Endothelial cell of umbilical vein (primary cell): Measurements from ENCODE around the gene TRDN. TPM values are rescaled to one million over a fixed set of nuclear protein-coding genes. Genes with fewer than 3 reads are reported as not detected.

Experiments
- BruUV-seq: library from RNA; stranded (reverse); fragments of 400-500 nt; replicated peaks from 2 replicates; lab custom pipeline; 2021; lab: Mats Ljungman, UMichigan
- CTCF ChIA-PET: fragments of 300-600, 350-600 bp; sonication (Branson Sonifier 250); formaldehyde crosslinking; loops from one replicate; lab custom pipeline; 2021; ENCODE audit warnings: antibody characterized with exemption, inconsistent platforms; lab: Charles Lee
- POLR2A ChIA-PET: fragments of 300-600, 350-600 bp; sonication (Branson Sonifier 250); formaldehyde crosslinking; loops from one replicate; lab custom pipeline; 2021; ENCODE audit warnings: antibody characterized with exemption, inconsistent platforms; lab: Charles Lee
- DNase-seq: peaks from one replicate; pipeline ENCODE4 v3.0.0-alpha.2; 2011; ENCODE audit warnings: low read depth, low spot score
- FAIRE-seq: peaks from 2 replicates; lab custom pipeline; 2011; peaks lifted over from hg19 to GRCh38; lab: Jason Lieb, UNC
- H2AFZ ChIP-seq: 2 replicates; pipeline ENCODE4 v1.6.0; 2012; ENCODE audit warnings: low read depth, low read length, control low read depth, inconsistent platforms
- H3K27ac ChIP-seq: 2 replicates; pipeline ENCODE4 v1.5.1; 2011; ENCODE audit warnings: low read depth, mild to moderate bottlenecking, control low read depth, low read length, moderate library complexity; ENCODE audit not compliant: insufficient read depth
- H3K27me3 ChIP-seq, 2 experiments: 2 replicates each; pipeline versions ENCODE4 v1.6.0 to v1.6.1; 2011; ENCODE audit warnings: low read length in 2 of 2, mixed read lengths in 1 of 2; ENCODE audit not compliant: control insufficient read depth in 2 of 2, insufficient read depth in 2 of 2
- H3K36me3 ChIP-seq, 2 experiments: 2 replicates in 1 of 2; 3 replicates in 1 of 2; pipeline ENCODE4 v1.5.1; 2011; ENCODE audit warnings: low read length in 2 of 2, mild to moderate bottlenecking in 1 of 2, moderate library complexity in 1 of 2; ENCODE audit not compliant: control insufficient read depth in 2 of 2, insufficient read depth in 2 of 2; ENCODE audit errors: extremely low read depth in 1 of 2
- H3K4me1 ChIP-seq: 3 replicates; pipeline ENCODE4 v1.5.1; 2011; ENCODE audit warnings: mild to moderate bottlenecking, low read length; ENCODE audit not compliant: control insufficient read depth, insufficient read depth; ENCODE audit errors: extremely low read depth
- H3K4me2 ChIP-seq: 2 replicates; pipeline ENCODE4 v1.6.1; 2011; ENCODE audit warnings: low read length, control low read depth, mixed read lengths; ENCODE audit not compliant: insufficient read depth
- H3K4me3 ChIP-seq, 3 experiments: fragments of 200-600 bp in 1 of 3; sonication (generic), shearing (Covaris generic) in 1 of 3; replicated peaks in 1 of 3; 2 replicates each; pipeline ENCODE4 v1.5.1; 2011 to 2016; ENCODE audit warnings: control low read depth in 3 of 3, low read length in 3 of 3, mild to moderate bottlenecking in 2 of 3, inconsistent platforms in 1 of 3, low read depth in 1 of 3, moderate library complexity in 1 of 3; ENCODE audit not compliant: insufficient read depth in 1 of 3
- H3K79me2 ChIP-seq: 2 replicates; pipeline ENCODE4 v1.6.0; 2012; ENCODE audit warnings: low read length, inconsistent platforms; ENCODE audit not compliant: control insufficient read depth, insufficient read depth
- H3K9ac ChIP-seq: replicated peaks from 2 replicates; pipeline ENCODE3; 2011; ENCODE audit warnings: low read length, control low read depth; ENCODE audit not compliant: insufficient read depth; ENCODE audit errors: extremely low read depth
- H3K9me1 ChIP-seq: replicated peaks from 3 replicates; pipeline ENCODE4 v1.6.0; 2011; ENCODE audit warnings: mild to moderate bottlenecking, low read length; ENCODE audit not compliant: control insufficient read depth, insufficient read depth; ENCODE audit errors: extremely low read depth
- H3K9me3 ChIP-seq: replicated peaks from 2 replicates; pipeline ENCODE4 v1.5.1; 2012; ENCODE audit warnings: low read length, inconsistent platforms; ENCODE audit not compliant: control insufficient read depth, insufficient read depth
- H4K20me1 ChIP-seq: replicated peaks from 2 replicates; pipeline ENCODE3; 2011; ENCODE audit warnings: mild to moderate bottlenecking, low read length; ENCODE audit not compliant: control insufficient read depth, insufficient read depth; ENCODE audit errors: extremely low read depth
- EZH2 ChIP-seq: IDR thresholded peaks from 2 replicates; pipeline ENCODE4 v1.6.1; 2012; ENCODE audit warnings: borderline replicate concordance, low read depth, mild to moderate bottlenecking, moderate library complexity, low read length, inconsistent platforms; ENCODE audit not compliant: severe bottlenecking
- FOS ChIP-seq: IDR thresholded peaks from 2 replicates; pipeline ENCODE4 v1.6.1; 2011; ENCODE audit warnings: mild to moderate bottlenecking, low read length, moderate library complexity, borderline replicate concordance; ENCODE audit not compliant: insufficient read depth
- GATA2 ChIP-seq: IDR thresholded peaks from 2 replicates; pipeline ENCODE4 v1.7.0; 2011; ENCODE audit warnings: low read depth, mild to moderate bottlenecking, moderate library complexity, mixed read lengths, low read length; ENCODE audit not compliant: insufficient read length, insufficient read depth
- JUN ChIP-seq: IDR thresholded peaks from 2 replicates; pipeline ENCODE4 v1.6.1; 2011; ENCODE audit warnings: borderline replicate concordance, low read depth; ENCODE audit not compliant: insufficient read length, insufficient read depth
- MYC ChIP-seq: IDR thresholded peaks from one replicate; pipeline ENCODE4 v1.6.1; 2011; ENCODE audit warnings: mild to moderate bottlenecking, low read depth, low read length
- POLR2A ChIP-seq: IDR thresholded peaks from 2 replicates; pipeline ENCODE4 v1.6.1; 2012; ENCODE audit warnings: low read depth, mild to moderate bottlenecking, control low read depth, low read length
- POLR2AphosphoS5 ChIP-seq: IDR thresholded peaks from 2 replicates; pipeline ENCODE4 v1.6.1; 2012; ENCODE audit warnings: low read depth, mild to moderate bottlenecking, control low read depth, low read length, moderate library complexity; ENCODE audit not compliant: insufficient read depth
- dilution Hi-C: fragments of 300-500 bp; cut with MboI; formaldehyde crosslinking; loops from one replicate; pipeline ENCODE4 v1.15.0; 2019; ENCODE audit warnings: low sequenced_read_pairs; ENCODE audit not compliant: extremely low pct_ligation_motif_present
- intact Hi-C: fragments of 100-400 bp; cut with micrococcal nuclease; formaldehyde crosslinking; loops from one replicate; pipeline ENCODE4 v1.10.0; 2022
- polyA plus RNA-seq, 4 experiments: library from polyadenylated mRNA; depleted of rRNA in 3 of 4; stranded (reverse) in 3 of 4; unstranded in 1 of 4; fragments of >200 nt; gene quantifications; 2 replicates each; pipeline versions ENCODE4 v1.2.1 to v1.2.3, GENCODE V29; 2011 to 2012; ENCODE audit warnings: missing spikeins in 1 of 4
- total RNA-seq: library from RNA; stranded (reverse); gene quantifications from 2 replicates; pipeline ENCODE4 v1.2.3, GENCODE V29; 2021
- TF ChIP-seq, protein P1 (sequence below), 2 donors: IDR thresholded peaks; 1 replicate in 1 of 2; 2 replicates in 1 of 2; pipeline ENCODE4 v1.5.1; 2011; ENCODE audit warnings: low read length in 2 of 2, mild to moderate bottlenecking in 2 of 2, moderate library complexity in 2 of 2, control low read depth in 1 of 2, inconsistent platforms in 1 of 2, low read depth in 1 of 2; ENCODE audit not compliant: insufficient read depth in 1 of 2; ENCODE audit errors: extremely low read depth in 1 of 2
- TF ChIP-seq, protein P2 (sequence below): IDR thresholded peaks from 2 replicates; pipeline ENCODE4 v1.6.1; 2011; ENCODE audit not compliant: insufficient read depth, insufficient read length

TRDN gene
- total and polyA plus RNA-seq, 2 donors (not counting 3 experiments of a cell fraction or from before 2014, with no cell fraction given): not detected

DNA sequence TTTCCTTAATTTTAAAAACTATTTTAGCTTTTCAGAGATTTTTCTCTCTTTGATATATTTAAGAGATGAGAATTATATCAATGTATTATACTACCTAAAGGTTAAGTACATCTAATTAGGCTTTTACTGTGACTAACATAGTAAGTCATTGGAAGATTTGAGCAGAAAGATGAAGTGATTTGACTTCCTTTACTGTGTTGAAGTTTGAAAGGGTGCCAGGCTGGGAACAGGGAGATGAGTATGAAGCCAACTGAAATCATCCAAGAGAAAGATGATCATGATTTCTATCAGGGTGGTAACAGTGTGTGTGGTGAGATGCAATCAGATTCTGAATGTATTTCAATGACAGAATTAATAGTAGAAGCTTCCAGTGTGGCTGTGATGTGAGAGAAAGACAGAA is 87.3 kb downstream of the TRDN start:
- no peak overlapping the region for H3K9ac ChIP-seq
- FAIRE-seq: no peak

More for the DNA sequence above, 87.3 kb downstream of the TRDN start:
- intact Hi-C loops (no loop called here), dilution Hi-C loops (no loop called here)
- Histone ChIP-seq H3K27me3 (peaks cover 9 to 38% of the 10 kb centered on the region in 2 experiments), H3K4me2 (no peak overlapping the region), H3K79me2 (no peaks in the 10 kb centered on the region), H3K9me1 (no peaks in the 10 kb centered on the region), H3K9me3 (no peaks in the 10 kb centered on the region), H2AFZ (no peak overlapping the region), H3K36me3 (no peaks in the 10 kb centered on the region), H3K4me3 (no peak overlapping the region), H3K4me1 (peaks cover 36% of the 10 kb centered on the region), H3K27ac (no peak overlapping the region), H4K20me1 (no peaks in the 10 kb centered on the region)
- POLR2A ChIA-PET: no interaction called here
- no TSS peak for BruUV-seq
- no peak for DNase-seq
- TF ChIP-seq, protein P1, sequence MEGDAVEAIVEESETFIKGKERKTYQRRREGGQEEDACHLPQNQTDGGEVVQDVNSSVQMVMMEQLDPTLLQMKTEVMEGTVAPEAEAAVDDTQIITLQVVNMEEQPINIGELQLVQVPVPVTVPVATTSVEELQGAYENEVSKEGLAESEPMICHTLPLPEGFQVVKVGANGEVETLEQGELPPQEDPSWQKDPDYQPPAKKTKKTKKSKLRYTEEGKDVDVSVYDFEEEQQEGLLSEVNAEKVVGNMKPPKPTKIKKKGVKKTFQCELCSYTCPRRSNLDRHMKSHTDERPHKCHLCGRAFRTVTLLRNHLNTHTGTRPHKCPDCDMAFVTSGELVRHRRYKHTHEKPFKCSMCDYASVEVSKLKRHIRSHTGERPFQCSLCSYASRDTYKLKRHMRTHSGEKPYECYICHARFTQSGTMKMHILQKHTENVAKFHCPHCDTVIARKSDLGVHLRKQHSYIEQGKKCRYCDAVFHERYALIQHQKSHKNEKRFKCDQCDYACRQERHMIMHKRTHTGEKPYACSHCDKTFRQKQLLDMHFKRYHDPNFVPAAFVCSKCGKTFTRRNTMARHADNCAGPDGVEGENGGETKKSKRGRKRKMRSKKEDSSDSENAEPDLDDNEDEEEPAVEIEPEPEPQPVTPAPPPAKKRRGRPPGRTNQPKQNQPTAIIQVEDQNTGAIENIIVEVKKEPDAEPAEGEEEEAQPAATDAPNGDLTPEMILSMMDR (IDR thresholded peaks at IDR 0.05; ENCODE audit: extremely low read depth in 1 of 2, insufficient read depth in 1 of 2, low read depth in 1 of 2, low read length in 2 of 2): no peak
- TF ChIP-seq JUN (no peak), GATA2 (no peak), POLR2A (no peak), EZH2 (no peak), FOS (no peak), MYC (no peak), POLR2AphosphoS5 (no peak)
- TF ChIP-seq, protein P2, sequence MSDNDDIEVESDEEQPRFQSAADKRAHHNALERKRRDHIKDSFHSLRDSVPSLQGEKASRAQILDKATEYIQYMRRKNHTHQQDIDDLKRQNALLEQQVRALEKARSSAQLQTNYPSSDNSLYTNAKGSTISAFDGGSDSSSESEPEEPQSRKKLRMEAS: no peak
- CTCF ChIA-PET: interaction anchor here (0.6 to 1.1 kb wide), 2 partner anchors 13 to 19 kb away, joined by 3 read pairs; no protein-coding TSS in a partner anchor
